Activated CD8-positive, alpha-beta memory T cell treated with anti-CD3 and anti-CD28 coated beads for 36 hours (primary cell): ENCODE measurements around the gene MRNIP. TPM values are rescaled to one million over a fixed set of nuclear protein-coding genes. Genes with fewer than 3 reads are reported as not detected.

ENCODE experiments used
- CTCF ChIA-PET: fragments of 350-600 bp; sonication (Branson Sonifier 250); formaldehyde crosslinking; loops from one replicate; lab custom pipeline; 2021; ENCODE audit warnings: antibody characterized with exemption; lab: Charles Lee
- POLR2A ChIA-PET: fragments of 350-600 bp; sonication (Branson Sonifier 250); formaldehyde crosslinking; loops from one replicate; lab custom pipeline; 2021; ENCODE audit warnings: antibody characterized with exemption; lab: Charles Lee
- total RNA-seq, 2 experiments: library from RNA; stranded (reverse); gene quantifications; one replicate each; pipeline ENCODE4 v1.2.3, GENCODE V29; 2021

The MRNIP gene
- total RNA-seq, 2 experiments from 2014 or later, result 17.7 to 21.2 TPM

DNA sequence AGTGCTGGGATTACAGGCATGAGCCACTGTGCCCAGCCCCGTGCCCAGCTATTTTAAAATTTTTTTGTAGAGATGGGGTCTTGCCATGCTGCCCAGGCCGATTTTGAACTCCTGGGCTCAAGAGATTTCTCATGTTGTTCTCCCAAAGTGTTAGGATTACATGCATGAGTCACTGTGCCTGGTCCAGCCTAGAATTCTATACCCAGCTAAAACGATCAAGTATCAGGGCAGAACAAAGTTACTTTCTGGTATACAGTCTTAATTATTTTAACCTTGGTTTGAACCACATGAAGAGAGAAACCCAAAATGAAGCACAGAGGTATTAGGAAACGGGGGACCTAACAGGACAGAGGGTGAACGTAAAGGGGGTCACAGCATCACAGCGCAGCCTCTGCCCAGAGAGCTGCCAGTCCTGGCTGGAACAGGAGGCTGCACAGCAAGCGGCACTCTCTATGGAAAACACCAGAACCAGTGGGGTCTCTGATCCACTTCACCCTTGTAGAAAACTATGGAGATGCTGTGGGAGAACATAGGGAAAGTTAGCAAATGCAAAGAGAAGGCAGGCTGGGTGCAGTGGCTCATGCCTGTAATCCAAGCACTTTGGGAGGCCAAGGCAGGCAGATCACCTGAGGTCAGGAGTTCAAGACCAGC is 27.7 kb downstream of the MRNIP start:
- CTCF ChIA-PET, result interaction anchor here (0.8 to 1.2 kb wide), 2 partner anchors 27 to 35 kb away, joined by 3 to 4 read pairs; no protein-coding TSS in a partner anchor
- POLR2A ChIA-PET, result interaction anchor here (1.1 kb wide), 1 partner anchor 9 kb away, joined by 4 read pairs; no protein-coding TSS in a partner anchor

DNA sequence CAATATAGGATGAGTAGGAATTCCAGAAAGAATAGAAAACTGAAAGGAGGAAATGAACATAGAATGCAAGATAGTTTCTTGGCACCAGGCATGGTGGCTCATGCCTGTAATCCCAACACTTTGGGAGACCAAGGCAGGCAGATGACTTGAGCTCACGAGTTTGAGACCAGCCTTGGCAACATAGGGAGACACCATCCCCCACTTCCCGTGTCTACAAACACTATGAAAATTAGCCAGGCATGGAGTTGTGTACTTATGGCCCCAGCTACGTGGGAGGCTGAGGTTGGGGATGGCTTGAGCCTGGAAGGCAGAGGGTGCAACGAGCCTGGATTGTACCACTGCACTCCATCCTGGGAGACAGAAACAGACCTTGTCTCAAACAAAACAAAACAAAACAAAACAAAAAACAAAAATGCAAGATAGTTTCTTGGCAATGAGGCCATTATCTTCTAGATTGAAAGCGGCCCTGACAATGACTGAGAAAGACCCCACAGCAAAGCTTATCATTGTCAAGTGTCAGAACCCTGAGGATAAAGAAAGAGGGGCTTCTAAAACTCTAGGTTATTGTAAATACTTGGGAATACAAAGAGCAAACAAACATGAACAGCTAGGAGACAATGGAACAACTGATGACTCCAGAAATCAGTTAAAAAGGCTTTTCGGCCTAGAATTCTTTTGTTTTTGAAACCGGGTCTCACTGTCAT is 28.7 kb downstream of the MRNIP start:
- ChIA-PET CTCF (interaction anchor here (1.2 kb wide), 1 partner anchor 26 kb away, joined by 4 read pairs; no protein-coding TSS in a partner anchor), POLR2A (no interaction called here)

DNA sequence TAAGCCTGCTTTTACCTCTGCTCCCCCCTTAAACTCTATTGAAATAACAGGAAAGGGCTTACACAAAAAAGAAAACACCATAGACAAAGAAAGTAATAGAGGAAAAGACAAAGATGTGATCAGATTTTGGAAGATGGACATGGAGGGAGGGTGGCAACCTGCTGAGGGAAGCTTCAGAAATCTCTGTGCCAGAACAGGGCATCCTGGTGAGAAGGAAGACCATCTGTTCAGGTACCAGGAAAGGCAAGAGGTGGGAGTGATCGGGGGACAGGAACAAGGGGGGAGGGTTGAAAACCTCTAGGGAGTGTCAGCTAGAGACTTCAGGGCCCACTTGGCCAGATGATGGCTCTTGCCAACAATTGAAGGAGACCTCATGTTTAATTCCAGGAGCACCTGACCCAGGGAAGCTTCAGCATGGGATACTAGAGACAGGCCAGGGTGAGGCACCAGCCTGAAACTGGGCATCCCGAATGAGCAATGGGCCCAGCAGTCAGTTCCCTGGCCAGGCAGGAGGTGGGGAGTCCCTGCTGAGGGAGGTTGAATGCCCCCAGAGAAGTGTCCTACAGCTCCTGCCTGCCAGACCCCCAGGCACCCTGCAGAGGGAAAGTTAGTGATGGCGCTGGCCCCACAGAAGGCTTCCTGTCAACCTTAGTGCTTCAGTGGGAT is 29.7 kb downstream of the MRNIP start:
- POLR2A ChIA-PET, result interaction anchor here (0.7 kb wide), 1 partner anchor 49 kb away, joined by 9 read pairs; no protein-coding TSS in a partner anchor
- CTCF ChIA-PET, result interaction anchor here (0.7 to 1.1 kb wide), 2 partner anchors 9 to 25 kb away, joined by 3 read pairs; no protein-coding TSS in a partner anchor

DNA sequence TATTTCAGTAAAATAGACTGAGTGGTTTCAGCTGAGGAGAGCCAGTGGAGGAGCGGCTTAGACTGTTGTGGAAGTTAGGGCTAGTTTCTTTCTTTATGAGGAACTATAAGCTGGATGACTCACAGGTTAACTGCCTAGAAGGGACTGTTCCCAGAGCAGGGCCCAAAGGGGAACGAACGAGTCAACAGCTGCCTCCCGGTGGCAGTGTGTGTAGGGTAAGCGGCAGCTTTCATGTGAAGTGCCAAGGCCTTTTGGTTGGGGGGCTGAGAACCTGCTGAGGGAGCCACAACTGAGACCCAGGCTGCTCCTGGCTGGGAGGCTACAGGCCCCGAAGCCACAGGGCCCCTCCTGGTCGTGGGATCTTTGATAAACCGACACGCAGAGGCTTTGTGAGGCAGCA is 30.9 kb downstream of the MRNIP start:
- CTCF ChIA-PET, result interaction anchor here (0.6 to 1.9 kb wide), 3 partner anchors 10 to 31 kb away, joined by 3 to 6 read pairs (median 4); no protein-coding TSS in a partner anchor
- POLR2A ChIA-PET, result no interaction called here

DNA sequence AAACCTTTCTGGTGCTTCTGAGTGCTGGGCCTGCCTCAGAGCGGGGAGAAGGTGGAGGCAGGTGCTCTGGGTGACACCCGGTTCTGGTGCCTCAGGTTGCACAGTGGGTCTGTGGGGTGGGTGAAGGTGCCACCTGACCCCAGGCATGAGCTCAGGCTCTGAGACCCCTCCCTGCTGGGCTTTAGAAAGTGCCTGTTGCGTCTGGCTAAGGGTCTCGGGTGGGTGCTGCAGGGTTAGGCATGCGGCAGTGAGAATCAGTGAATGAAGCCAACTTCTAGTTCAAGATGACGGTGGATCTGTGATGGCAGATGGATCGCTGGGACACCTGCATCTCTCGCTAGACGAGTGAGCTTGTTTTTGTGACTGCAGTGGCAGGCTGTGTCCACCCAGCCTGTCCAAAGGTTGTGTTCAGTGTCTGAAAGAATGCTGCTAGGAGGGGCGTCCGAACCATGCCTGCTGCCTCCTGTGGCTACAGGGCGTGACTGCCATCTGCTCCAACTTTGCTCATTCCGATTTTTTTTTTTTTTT is 32.9 kb downstream of the MRNIP start:
- POLR2A ChIA-PET, result no interaction called here
- CTCF ChIA-PET, result interaction anchor here (1.2 kb wide), 1 partner anchor 29 kb away, joined by 7 read pairs; no protein-coding TSS in a partner anchor

DNA sequence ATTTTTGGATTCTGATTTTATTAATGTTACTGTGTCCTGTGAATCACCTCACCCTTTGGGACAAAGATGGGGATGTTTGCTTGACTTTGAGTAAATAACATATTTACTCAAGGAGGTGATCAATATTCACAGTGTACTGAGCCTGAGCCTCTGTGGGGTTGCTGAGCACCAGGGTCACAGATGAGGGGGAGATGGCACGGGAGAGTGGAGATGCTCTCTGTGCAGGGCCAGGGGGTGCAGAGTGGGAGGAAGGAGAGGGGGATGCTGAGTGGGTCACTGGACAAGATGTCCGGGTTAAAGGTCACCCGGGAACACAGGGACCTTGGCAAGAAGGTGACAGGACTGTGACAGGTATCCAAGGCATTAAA is 33.9 kb downstream of the MRNIP start:
- ChIA-PET POLR2A (no interaction called here), CTCF (interaction anchor here (1.2 kb wide), 1 partner anchor 28 kb away, joined by 7 read pairs; no protein-coding TSS in a partner anchor)

DNA sequence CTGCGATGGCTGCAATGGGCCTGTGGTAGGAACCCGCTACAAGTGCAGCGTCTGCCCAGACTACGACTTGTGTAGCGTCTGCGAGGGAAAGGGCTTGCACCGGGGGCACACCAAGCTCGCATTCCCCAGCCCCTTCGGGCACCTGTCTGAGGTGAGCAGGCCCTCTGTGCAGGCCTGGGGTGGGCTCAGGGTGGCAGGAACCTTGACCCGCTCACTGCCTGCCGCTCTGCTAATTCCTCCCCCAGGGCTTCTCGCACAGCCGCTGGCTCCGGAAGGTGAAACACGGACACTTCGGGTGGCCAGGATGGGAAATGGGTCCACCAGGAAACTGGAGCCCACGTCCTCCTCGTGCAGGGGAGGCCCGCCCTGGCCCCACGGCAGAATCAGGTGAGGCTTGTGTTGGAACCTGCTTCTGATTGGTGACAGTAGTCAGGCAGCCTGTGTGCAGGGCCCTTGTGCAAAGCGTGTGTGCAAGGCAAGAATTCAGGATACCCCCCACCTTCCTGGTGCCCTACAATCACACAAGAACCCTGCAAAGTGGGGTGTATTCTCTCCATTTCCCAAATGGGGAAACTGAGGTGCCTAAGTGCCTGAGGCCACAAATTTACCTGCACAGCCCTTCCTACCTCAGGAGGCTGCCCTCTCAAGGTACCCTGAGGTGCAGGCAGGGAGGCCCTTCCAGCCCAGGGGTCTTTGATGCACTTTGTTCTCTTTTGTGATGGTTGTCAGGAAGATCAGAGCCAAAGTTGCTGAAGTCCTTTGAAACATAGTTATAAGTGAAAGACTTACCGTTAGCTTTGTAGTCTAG is 34.5 kb downstream of the MRNIP start:
- ChIA-PET POLR2A (no interaction called here), CTCF (no interaction called here)

DNA sequence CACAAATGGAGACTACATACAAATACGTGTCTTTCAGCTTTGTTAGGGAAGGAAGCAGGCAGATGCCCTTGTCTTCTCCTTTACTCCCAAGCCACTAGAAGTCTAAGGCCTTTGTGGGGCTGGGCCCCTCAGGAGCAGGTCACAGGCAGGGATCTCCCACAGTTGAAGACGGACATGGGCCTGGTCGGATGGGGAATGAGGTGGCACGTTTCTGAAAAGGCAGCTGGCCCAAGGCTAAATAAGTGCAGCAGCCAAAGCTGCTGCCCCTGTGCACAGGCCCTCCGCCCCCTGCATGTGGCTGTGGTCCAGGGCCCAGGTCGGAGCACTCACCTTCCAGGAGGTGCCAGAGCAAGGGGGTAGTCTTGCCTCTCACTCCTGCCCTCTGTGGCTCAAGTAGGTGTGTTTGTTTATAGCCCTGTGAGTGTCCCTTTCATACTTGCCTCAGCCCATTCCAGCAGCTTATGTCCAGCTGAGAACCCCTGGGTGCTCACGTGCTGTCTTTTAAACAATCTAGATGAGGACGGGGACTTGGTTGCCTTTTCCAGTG is 36.1 kb downstream of the MRNIP start:
- ChIA-PET CTCF (interaction anchor here (0.5 to 0.7 kb wide), 3 partner anchors 11 to 444 kb away, joined by 3 to 4 read pairs (median 3); no protein-coding TSS in a partner anchor), POLR2A (interaction anchor here (0.7 to 0.9 kb wide), 2 partner anchors 8 to 36 kb away, joined by 3 to 4 read pairs; partner anchors contain the start of gene MRNIP)

DNA sequence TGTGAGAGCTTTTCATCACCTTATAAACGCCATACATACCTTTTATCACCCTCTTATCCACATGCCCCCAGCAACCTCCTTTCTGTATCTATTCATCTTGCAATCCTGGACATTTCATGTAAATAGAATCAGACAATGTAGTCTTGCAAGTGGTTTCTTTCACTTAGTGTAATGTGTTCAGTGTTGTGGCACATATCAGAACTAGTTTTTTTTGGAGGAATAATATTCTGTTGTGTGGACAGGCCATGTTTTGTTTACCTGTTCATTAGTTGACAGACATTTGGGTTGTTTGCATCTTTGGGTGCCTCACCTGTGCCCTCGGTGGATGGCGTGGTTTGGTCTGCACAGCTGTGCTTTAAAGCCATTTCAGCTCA is 36.6 kb downstream of the MRNIP start:
- ChIA-PET CTCF (interaction anchor here (0.5 to 0.7 kb wide), 2 partner anchors 11 to 157 kb away, joined by 3 read pairs; no protein-coding TSS in a partner anchor), POLR2A (interaction anchor here (0.7 to 0.9 kb wide), 2 partner anchors 9 to 37 kb away, joined by 3 to 4 read pairs; partner anchors contain the start of gene MRNIP)

DNA sequence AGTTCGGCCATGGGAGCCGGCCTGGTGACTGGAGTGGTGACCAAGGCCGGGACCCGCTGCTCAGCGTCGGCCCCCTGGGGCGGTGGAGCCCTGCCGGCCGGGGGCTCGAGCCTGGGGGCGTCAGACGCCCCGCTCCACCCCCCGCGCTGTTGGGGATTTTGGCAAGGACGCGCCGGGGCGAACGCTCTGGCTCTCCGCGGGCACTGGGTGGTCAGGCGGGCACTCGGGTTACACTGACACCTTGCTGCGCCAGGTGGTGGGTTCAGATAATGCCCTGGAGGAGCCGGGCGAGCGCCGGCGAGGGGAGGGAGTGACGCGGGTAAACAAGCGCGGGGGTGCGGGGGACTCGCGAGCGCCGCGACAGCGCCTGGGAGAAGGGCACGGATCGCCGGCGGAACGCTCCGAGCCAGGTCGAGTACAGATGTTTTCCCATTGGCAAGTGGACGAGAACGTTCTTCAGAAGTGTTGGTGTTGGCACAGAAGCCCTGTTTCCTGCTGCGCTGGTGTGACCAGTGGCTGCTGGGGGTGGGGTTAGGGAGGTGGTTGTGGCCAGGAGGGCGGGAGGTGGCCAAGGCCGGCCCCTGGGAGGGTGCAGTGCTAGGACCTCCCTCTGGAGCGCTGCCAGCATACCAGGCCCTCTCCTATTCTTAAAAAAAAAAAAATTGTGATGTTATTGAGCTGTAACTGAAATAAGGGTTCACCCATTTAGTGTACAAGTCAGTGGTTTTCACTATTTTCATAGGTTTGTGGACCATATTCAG is 37.1 kb downstream of the MRNIP start:
- POLR2A ChIA-PET, result interaction anchor here (0.7 to 1.5 kb wide), 4 partner anchors 9 to 37 kb away, joined by 3 to 4 read pairs (median 4); partner anchors contain the start of genes LTC4S and MRNIP
- CTCF ChIA-PET, result interaction anchor here (0.7 to 3.3 kb wide), 2 partner anchors 10 to 19 kb away, joined by 3 to 13 read pairs; no protein-coding TSS in a partner anchor

DNA sequence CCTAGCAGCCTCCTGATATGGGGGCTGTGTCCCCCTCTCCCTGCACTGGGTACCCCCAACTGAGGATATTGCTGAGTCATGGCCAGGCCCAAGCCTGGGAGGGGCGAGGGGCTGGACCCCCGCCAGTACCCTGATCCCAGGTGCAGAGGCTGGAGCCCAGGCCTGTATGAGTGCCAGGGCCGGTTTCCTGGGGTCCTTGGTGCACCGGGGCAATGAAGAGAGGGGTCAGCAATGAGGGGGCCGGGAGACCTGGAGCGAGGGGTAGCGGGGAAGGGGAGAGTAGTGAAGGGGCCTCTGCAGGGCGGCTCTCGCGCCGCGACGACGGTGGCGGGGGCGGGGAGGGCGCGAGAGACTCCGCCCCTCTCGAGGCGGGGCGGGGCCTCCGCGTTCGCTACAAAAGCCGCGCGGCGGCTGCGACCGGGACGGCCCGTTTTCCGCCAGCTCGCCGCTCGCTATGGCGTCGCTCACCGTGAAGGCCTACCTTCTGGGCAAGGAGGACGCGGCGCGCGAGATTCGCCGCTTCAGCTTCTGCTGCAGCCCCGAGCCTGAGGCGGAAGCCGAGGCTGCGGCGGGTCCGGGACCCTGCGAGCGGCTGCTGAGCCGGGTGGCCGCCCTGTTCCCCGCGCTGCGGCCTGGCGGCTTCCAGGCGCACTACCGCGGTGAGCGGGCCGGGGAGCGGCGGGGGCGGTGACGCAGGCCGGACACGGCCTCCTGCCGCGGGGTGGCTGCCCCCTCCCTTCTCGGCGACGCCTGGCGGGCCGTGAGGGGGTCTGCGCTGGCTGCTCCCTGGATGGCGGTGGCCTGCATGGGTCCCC is 37.9 kb downstream of the MRNIP start, which contains the start of gene SQSTM1:
Gene SQSTM1 (plus strand): TSS at position 423 of the 815 bp plus-strand sequence. CDS start 32 bp downstream, at position 455.
- ChIA-PET CTCF (interaction anchor here (2.0 to 3.3 kb wide), 2 partner anchors 15 to 18 kb away, joined by 5 to 13 read pairs; no protein-coding TSS in a partner anchor), POLR2A (interaction anchor here (0.5 to 1.5 kb wide), 6 partner anchors 15 to 87 kb away, joined by 3 to 4 read pairs (median 3); partner anchors contain the start of gene LTC4S)

DNA sequence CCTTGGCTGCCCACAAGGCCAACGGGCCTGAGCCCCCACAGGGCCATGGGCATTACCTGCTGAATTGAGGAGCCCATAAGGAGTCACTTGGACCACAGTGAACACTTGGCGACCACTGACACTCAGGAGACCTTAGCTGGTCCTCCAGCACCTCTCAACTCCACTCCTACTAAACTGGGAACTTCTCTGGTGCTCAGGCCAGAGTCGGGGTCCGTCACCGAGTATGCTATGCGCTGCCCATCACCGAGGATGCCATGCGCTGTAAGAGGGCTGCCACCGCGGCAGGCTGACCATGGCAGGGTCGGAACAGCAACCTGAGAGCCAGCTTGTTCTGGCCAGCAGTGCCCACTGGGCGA is 38.5 kb downstream of the MRNIP start:
- POLR2A ChIA-PET, result interaction anchor here (0.5 to 1.5 kb wide), 7 partner anchors 14 to 87 kb away, joined by 3 to 4 read pairs (median 3); partner anchors contain the start of gene LTC4S

DNA sequence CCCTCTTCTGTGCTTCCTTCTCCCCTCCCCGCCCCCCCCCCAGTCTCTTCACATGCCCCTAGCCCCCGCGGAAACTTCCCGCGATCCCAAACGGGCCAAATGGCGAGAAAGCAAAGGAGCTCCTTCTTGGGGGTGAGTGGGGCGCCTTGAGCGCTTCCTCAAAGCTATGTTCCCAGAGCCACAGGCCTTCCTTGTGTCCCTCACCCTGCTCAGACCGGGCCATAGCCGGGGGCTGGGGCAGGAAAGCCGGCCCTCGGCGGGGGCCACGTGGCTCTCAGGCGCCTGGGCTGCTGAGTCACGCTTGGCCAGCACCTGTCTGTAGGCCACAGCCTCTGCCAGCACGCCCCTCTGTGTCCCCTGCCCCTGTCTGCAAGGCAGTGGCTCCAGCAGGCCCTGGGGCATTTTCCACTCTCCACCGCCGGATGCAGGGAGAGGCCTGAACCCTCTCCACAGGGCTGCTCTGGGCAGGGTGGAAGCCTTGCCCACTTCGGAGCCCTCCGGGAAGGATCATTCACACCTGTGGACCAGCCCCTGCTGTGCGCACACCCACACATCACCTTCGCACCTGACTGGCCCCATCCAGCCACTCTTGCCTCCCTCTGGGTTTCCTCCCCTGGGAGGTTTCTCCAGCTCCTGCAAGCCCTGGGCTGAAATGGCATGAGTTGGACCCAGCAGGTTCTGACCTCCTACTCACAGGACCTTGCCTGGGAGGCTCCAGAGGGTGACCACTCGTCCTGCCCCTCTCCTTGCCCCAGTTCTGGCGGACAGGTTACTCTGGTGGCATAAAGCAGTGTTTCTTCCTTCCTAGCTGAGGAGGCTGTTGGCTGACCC is 39.1 kb downstream of the MRNIP start:
- POLR2A ChIA-PET, result interaction anchor here (0.7 to 1.5 kb wide), 6 partner anchors 14 to 86 kb away, joined by 3 read pairs; partner anchors contain the start of gene LTC4S
- CTCF ChIA-PET, result interaction anchor here (1.4 to 3.3 kb wide), 4 partner anchors 9 to 23 kb away, joined by 3 to 13 read pairs (median 4); no protein-coding TSS in a partner anchor

More for the DNA sequence above, 38.5 kb downstream of the MRNIP start:
- CTCF ChIA-PET, result interaction anchor here (1.4 to 3.3 kb wide), 3 partner anchors 9 to 18 kb away, joined by 3 to 13 read pairs (median 5); no protein-coding TSS in a partner anchor

DNA sequence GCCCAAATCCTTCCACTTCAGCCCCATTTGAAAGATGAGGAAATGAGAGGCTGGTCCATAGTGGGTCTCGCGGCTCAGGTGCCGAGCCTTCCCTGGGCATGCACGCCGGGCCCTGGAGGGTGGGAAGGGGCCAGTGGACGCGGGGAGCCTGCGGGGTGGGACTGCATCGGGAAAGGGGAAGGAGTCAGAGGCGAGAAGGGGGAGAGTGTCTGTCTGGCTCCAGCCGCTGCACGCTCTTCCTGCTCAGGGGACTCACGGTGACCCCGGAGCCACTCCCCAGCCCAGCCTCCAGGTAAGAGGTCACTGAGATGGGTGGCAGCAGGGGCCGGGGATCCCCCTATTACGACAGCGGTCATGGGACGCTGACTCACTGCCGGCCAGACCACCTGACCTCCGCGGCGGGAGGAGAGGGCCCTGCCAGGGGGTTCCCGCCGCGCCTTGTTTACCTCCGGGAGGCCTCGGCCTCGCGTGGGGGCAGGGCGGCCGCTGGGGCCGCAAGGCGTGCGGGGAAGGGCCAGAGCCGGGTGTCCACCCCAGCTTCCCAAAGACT is 39.8 kb downstream of the MRNIP start:
- ChIA-PET POLR2A (interaction anchor here (0.7 to 1.5 kb wide), 2 partner anchors 13 to 21 kb away, joined by 3 read pairs; no protein-coding TSS in a partner anchor), CTCF (interaction anchor here (1.4 to 3.3 kb wide), 4 partner anchors 10 to 22 kb away, joined by 3 to 13 read pairs (median 4); no protein-coding TSS in a partner anchor)
